Measurements from ENCODE around the gene TBC1D23.
"Not testable (repeated sequence)": the region's sequence is repeated elsewhere in the genome, so short reads cannot be mapped to it uniquely, and the experiment has no call there.

Gene TBC1D23

DNA sequence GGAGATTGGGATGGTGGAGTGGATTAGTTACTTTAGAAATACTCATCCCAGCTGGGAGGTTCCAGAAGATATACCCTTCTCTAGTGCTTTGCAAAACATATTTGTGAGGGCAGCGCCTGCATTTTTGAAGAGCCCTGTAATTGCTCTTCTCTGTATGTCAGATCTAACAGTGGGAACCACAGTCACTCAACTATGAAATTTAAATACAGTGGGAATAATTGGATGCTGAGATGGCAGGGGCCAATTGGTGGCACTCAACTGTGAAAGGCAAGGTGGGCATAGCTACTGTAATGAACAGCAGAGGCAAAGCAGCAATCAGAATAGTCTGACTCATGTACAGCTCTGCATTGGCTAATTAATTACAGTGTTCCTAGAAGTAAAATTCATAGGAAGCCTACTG lies 22.2 kb upstream of the TBC1D23 start:
- TF ChIP-seq, protein P1, sequence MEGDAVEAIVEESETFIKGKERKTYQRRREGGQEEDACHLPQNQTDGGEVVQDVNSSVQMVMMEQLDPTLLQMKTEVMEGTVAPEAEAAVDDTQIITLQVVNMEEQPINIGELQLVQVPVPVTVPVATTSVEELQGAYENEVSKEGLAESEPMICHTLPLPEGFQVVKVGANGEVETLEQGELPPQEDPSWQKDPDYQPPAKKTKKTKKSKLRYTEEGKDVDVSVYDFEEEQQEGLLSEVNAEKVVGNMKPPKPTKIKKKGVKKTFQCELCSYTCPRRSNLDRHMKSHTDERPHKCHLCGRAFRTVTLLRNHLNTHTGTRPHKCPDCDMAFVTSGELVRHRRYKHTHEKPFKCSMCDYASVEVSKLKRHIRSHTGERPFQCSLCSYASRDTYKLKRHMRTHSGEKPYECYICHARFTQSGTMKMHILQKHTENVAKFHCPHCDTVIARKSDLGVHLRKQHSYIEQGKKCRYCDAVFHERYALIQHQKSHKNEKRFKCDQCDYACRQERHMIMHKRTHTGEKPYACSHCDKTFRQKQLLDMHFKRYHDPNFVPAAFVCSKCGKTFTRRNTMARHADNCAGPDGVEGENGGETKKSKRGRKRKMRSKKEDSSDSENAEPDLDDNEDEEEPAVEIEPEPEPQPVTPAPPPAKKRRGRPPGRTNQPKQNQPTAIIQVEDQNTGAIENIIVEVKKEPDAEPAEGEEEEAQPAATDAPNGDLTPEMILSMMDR (IDR thresholded peaks at IDR 0.05; ENCODE audit: borderline replicate concordance, insufficient read depth, low read depth, low read length) = no peak
- no peak overlapping the region for H3K4me3 ChIP-seq (ENCODE audit: low read depth, low read length)

DNA sequence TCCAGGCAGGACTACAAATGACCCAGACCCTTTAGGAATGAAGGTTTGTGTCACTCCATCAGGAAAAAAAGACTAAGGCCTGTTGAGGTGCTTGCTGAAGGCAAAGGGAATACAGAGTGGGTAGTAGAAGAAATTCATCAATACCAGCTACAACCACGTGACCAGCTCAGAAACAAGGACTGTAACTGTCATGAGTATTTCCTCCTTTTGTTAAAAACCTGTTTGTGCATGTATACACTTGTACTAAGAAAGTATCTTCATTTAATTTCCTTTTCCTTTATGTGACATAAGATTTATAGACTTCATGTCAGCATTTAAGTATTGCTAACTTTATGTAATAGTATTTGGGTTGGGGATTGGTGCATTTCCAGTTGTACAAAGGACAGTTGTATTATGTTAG lies 18.3 kb upstream of the TBC1D23 start:
- not testable (repeated sequence) for H3K4me3 ChIP-seq (ENCODE audit: low read depth, low read length)

GRCh38 chr3:100244264-100244663 lies 16.5 kb upstream of the TBC1D23 start:
- TF ChIP-seq, protein P1 (IDR thresholded peaks at IDR 0.05; ENCODE audit: borderline replicate concordance, insufficient read depth, low read depth, low read length) = no peak

GRCh38 chr3:100245136-100245535 lies 15.7 kb upstream of the TBC1D23 start:
- TF ChIP-seq, protein P1 (IDR thresholded peaks at IDR 0.05; ENCODE audit: borderline replicate concordance, insufficient read depth, low read depth, low read length) = no peak
- H3K4me3 ChIP-seq (ENCODE audit: low read depth, low read length) = no peak overlapping the region

More at GRCh38 chr3:100244264-100244663, 16.5 kb upstream of the TBC1D23 start:
- H3K4me3 ChIP-seq (ENCODE audit: low read depth, low read length) = no peak overlapping the region

DNA sequence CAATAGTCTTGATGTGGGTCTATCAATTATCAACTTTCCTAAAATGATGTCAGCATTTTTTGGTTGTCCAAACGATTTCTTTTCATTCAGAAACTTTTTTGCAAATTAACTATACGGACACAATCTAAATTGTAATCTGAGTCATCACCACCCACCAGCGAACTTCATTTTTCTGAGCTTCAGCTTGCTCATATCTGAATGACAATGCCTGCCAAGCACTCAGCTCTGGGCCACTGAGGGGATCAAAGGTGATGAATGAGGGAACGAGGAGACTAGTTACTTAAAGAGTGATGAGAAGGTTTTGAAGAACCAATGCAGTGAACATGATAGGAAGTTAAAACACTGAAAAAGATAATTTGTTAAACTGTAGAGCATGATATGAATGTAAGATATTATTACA lies 14.9 kb upstream of the TBC1D23 start:
- TF ChIP-seq, protein P1 (IDR thresholded peaks at IDR 0.05; ENCODE audit: borderline replicate concordance, insufficient read depth, low read depth, low read length) = no peak
- H3K4me3 ChIP-seq (ENCODE audit: low read depth, low read length) = no peak overlapping the region

DNA sequence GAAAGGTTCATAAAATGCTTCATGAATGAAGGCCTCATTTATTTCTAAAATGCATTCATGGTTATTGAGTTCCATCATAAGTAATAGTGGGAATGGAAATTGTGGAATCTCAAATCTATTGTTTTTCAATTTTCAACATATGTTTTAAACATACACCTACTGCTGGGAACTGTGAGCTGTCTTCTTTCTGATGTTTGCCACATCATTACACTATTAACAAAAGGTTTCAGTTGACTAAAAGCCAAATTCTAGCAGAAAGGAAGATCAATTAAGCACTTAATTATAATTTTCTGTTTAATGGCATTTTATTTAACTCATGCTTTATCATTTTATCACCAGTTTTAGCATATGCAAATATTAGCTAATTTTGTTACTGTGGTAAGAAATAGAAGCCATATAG lies 13.8 kb upstream of the TBC1D23 start:
- H3K4me3 ChIP-seq (ENCODE audit: low read depth, low read length) = no peak overlapping the region

GRCh38 chr3:100252001-100252400 lies 8.8 kb upstream of the TBC1D23 start:
- H3K4me3 ChIP-seq (ENCODE audit: low read depth, low read length) = no peak overlapping the region
- TF ChIP-seq, protein P1 (IDR thresholded peaks at IDR 0.05; ENCODE audit: borderline replicate concordance, insufficient read depth, low read depth, low read length) = no peak

More for the DNA sequence above, 13.8 kb upstream of the TBC1D23 start:
- TF ChIP-seq, protein P1 (IDR thresholded peaks at IDR 0.05; ENCODE audit: borderline replicate concordance, insufficient read depth, low read depth, low read length) = no peak

Measured in GM12875 (cell line).